Activated naive CD4-positive, alpha-beta T cell treated with Interleukin-2 at 50 U/mL for 16 hours (primary cell): ENCODE data around the gene TCERG1L.
"Not testable (repeated sequence)": the region's sequence is repeated elsewhere in the genome, so short reads cannot be mapped to it uniquely, and the experiment has no call there.

Source experiments
- DNase-seq: peaks from one replicate; pipeline ENCODE4 v3.0.0-alpha.2; 2020

TCERG1L gene

GRCh38 chr10:131078882-131079280 is 232.6 kb downstream of the TCERG1L start:
- DNase-seq: not testable (repeated sequence)

- DNase-seq: no peak
Observed at GRCh38 chr10:131078131-131078881, 233.2 kb downstream of the TCERG1L start.

DNA sequence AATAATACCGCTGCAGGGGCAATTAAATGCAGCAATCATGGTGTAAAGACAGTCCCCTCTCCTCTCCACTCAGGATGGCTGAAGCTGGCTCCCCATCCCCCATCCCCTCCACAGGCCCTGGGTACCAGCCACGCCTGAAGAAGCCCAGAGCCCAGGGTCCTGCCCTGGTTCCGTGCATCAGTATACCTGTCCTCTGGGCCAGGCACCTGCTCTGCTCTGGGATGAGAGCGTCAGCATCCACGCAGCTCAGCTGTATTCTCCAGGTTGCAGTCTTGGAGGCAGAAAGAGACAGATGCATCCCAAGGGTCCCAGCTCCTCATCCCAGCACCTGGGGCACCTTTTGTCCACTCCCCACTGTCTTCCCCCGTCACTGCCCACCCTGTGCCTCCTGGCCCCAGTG is 233.8 kb downstream of the TCERG1L start:
- no peak for DNase-seq

GRCh38 chr10:131077031-131077430 is 234.5 kb downstream of the TCERG1L start:
- DNase-seq: no peak

DNA sequence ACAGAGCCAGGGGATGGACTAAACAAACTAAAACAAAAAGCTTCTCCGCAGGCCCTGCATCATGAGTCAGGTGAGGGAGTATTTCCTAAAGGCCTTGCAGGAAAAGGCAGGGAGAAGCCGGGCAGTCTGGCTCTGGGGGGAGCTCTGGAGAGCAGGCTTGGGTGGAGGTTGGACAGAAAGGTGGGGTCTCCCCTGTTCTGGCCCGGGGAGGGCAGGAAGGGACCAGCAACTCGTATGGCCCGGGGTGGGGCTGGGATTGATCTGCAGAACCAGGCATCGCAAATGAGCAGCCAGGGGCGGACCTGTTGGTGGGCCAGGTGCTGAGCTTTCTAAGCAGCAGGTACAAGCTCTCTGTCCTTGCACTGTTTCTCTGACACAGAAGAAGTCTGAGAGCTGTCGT is 235.2 kb downstream of the TCERG1L start:
- no peak for DNase-seq

- DNase-seq: no peak
Observed at GRCh38 chr10:131075218-131075770, 236.2 kb downstream of the TCERG1L start.

- no peak for DNase-seq
Observed at GRCh38 chr10:131074682-131075081, 236.8 kb downstream of the TCERG1L start.

DNA sequence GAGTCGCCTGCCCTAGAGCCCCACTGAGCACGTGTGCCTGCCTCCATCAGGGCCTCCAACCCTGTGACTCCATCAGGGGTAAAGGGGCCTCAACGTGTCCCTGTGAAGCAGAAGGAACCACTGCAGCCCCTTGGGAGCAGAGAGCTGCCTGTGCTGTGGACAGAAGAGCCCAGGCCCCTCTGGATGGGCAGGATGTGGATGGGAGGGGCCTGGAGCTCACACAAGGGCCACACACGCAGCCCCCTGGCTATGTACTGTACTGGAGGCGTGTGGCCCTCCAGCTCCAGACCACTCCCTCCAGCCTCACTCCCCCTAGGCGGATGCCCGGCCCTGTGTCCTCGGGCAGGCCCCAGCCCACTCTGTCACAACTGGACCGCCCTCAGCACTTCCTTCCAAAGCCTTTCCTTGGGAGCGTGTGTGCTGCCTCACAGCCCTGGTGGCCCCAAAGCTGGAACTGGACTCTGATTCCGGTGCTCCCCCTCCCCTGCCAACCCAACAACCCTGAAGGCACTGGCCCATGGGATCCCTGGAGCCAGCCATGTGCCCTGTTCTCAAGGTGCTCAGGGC is 238.0 kb downstream of the TCERG1L start:
- DNase-seq: no peak

GRCh38 chr10:131072651-131073468 is 238.7 kb downstream of the TCERG1L start:
- DNase-seq: no peak

- DNase-seq: no peak
Observed at GRCh38 chr10:131071721-131072120, 239.8 kb downstream of the TCERG1L start.

DNA sequence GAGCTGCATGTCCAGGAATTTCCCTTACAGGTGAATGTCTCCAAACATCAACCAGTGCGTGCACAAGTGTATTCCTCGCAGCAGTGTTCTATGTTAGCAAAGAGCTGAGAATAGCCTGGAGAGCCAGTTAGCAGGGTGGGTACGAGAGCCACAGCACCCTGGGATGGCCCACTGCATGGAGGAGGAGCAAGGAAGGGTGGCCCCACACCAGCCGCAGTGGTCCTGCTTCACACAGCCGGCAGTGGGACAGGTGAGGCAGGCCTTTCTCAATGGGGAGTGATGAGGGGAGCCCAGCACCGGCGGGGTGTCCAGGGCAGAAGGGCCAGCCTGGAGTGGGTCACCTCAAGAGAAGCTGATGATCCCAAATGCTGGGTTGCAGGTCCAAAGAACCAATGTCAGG is 240.7 kb downstream of the TCERG1L start:
- DNase-seq: no peak

- DNase-seq: no peak
Observed at GRCh38 chr10:131068760-131069159, 242.8 kb downstream of the TCERG1L start.

GRCh38 chr10:131068311-131068710 is 243.2 kb downstream of the TCERG1L start:
- no peak for DNase-seq

DNA sequence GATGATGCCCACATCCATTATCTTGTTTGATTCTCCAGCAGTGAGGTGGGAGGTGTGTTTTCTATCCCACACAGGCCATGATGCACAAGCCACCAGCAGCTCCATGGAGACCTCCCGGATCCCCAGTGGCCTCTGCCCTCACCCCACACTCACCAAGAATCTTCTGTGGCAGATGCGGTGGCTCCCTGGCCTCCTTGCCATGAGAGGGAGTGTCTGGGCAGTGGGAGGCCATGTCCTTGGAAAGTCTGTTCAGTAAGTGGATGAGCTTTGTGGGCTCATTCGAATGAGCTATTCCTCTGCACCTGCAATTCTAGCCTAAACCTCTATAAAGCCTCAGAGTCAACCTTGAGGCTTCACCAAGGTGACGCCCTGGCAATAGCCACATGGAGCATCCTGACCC is 243.8 kb downstream of the TCERG1L start:
- no peak for DNase-seq

GRCh38 chr10:131065673-131066305 is 245.7 kb downstream of the TCERG1L start:
- DNase-seq: no peak

- no peak for DNase-seq
Observed at GRCh38 chr10:131063311-131063710, 248.2 kb downstream of the TCERG1L start.

DNA sequence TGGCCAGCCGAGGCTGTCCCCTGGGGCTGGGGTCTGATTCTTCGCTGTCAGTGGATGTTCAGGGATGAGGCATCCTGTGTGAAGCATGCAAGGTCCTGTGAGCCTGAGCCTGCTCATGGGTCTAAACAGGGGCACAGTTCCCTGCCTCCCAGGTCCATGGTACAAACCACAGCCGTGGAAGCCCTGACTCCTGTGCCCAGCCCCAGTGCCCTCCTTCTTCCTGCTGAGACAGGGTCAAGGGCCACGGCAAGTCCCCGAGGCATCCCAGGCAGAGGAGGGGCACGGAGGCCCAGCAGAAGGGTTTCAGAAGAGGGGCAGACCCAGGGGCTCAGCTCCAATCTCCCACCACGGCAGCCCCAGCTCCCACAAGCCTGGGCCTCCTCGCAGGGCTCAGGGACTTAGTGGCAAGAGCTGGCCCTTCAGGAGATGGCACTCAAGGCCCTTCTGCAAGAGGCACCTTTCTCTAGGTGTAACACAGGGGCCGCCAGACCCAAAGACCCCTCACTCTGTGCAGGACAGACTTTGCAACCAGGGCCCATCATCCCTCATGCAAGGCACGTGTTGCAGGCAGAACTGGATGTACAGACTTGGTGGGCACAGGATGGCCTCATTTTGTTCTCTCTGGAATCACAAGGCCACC is 248.8 kb downstream of the TCERG1L start:
- DNase-seq: no peak

DNA sequence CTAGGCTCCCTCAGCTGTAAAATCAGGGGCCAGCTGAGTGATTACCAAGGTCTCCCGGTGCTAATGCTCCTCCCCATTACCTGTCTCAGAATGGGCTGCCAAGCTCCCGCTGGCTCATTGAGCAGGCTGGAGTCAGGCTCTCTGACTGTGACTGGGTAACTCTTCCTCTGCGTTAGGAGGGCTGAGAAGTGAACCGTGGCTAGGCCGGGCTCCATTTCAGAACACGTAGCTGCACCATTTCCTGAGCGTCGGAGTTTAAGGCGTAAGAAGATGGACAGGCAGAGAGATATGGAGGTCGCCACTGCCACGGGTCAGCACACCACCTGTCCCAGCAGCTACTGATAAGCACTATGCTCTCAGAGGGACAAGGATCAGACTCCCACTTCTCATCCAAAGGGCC is 250.3 kb downstream of the TCERG1L start:
- no peak for DNase-seq

DNA sequence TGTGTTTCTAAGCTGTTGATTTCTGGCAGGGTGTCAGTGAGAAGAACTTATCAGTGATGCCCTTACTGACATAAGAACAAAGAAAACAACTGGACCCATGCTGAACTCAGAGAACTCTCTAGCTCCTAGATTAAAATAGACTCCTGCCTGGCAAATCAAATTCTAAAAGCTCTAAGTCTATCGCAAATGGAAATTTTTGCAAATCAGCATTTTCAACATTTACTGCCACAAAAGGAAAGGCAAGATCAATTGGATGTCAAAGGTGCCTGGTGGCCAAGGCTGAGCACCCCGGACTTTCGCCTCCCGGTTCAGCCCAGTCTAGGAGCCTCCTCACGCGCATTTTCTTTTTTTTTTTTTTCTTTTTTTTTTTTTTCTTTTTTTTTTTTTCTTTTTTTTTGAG is 251.6 kb downstream of the TCERG1L start:
- no peak for DNase-seq

DNA sequence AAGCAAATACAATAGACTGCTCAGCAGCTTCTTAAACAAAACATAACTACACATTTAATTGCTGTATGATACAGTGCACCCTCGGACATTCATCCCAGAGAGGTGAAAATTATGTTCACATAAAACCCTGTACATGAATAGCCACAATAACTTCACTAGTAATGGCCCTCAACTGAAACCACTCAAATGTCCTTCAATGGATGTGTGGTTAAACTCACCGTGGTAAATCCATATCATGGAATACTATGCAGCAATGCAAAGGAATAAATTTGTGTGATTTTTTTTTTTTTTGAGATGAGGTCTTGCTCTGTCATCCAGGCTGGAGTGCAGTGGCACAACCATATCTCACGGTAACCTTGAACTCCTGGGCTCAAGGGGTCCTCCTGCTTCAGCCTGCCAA is 252.7 kb downstream of the TCERG1L start:
- no peak for DNase-seq

DNA sequence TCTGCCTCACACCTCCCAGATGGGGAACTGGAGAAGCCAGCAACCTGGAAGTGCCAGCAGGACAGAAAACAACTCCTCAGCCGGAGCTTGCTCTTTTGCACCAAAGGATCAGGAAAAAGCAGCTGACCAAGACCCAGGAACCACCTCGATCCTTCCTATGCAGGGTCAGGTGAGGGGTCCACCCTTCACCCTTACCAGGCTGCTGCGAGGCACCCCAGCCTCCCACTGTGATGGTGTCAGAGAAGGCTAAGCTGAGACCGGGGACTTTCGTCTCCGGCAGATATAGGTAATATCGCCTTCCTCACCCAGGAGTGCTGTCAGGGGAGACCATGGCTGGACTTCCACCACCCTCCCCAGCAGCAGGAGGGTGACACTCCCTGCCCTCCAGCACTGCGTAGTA is 254.7 kb downstream of the TCERG1L start:
- DNase-seq: no peak

GRCh38 chr10:131056091-131056579 is 255.4 kb downstream of the TCERG1L start:
- DNase-seq: no peak
